Right lobe of liver (tissue), 6 donors: ENCODE data around the gene DUOX2. TPM values are rescaled to one million over a fixed set of nuclear protein-coding genes. Genes with fewer than 3 reads are reported as not detected.

Source experiments
- ATAC-seq, 4 donors: fragments of 200-7000 bp; cut with Tn5 transposase; one replicate each; pipeline ENCODE4 v1.9.1; 2020; ENCODE audit warnings: mild to moderate bottlenecking in 4 of 4, moderate library complexity in 4 of 4
- DNase-seq, 3 donors: peaks; one replicate each; pipeline ENCODE4 v3.0.0-alpha.2; 2020
- H3K27ac ChIP-seq, 3 donors: fragments of 200-600 bp; one replicate each; pipeline ENCODE4 v1.8.0; 2022
- H3K27me3 ChIP-seq, 2 donors: fragments of 200-600 bp; one replicate each; pipeline ENCODE4 v1.8.0; 2022
- H3K36me3 ChIP-seq, 4 donors: fragments of 200-600 bp; sonication (generic) in 1 of 4; one replicate each; pipeline versions ENCODE4 v1.5.1 to v1.8.0; 2017 to 2022; ENCODE audit warnings: control low read depth in 1 of 4
- H3K4me1 ChIP-seq, 4 donors: fragments of 200-600 bp; sonication (generic) in 1 of 4; one replicate each; pipeline versions ENCODE4 v1.5.1 to v1.8.0; 2017 to 2022; ENCODE audit warnings: control low read depth in 1 of 4
- H3K4me3 ChIP-seq, 3 donors: fragments of 200-600 bp; one replicate each; pipeline ENCODE4 v1.8.0; 2022
- H3K9me3 ChIP-seq, 4 donors: fragments of 200-600 bp; sonication (generic) in 1 of 4; one replicate each; pipeline versions ENCODE4 v1.5.1 to v1.8.0; 2017 to 2022; ENCODE audit warnings: control low read depth in 1 of 4
- POLR2A ChIP-seq: fragments of 450-650 bp; IDR thresholded peaks from one replicate; pipeline ENCODE4 v1.6.1; 2017; ENCODE audit warnings: antibody characterized with exemption, mild to moderate bottlenecking
- WGBS: methylation state at CpG from one replicate; pipeline ENCODE4 v1.1.6; 2018; ENCODE audit warnings: low coverage, low lambda C conversion rate; ENCODE audit not compliant: insufficient coverage; ENCODE audit errors: missing lambda C conversion rate; 5-methylcytosine and 5-hydroxymethylcytosine counted together
- intact Hi-C, 2 donors: fragments of 100-400 bp; cut with DNase I; formaldehyde crosslinking; loops; one replicate each; pipeline versions ENCODE4 v1.11.2 to v1.14.1; 2022
- total RNA-seq, 6 experiments: library from RNA; depleted of rRNA in 2 of 6; stranded (reverse); fragments of >200 nt in 2 of 6; fragmentation: NEBNext Ultra II Directional in 3 of 6; extraction: Animal tissue kit (Norgen Biotek cat#: 25700) in 3 of 6; gene quantifications; one replicate each; pipeline versions ENCODE4 v1.1.0 to v1.2.4, GENCODE V29; 2016 to 2023
- TF ChIP-seq, protein P1 (sequence below), 4 donors: fragments of 200-600 bp in 3 of 4; fragments of 450-650 bp in 1 of 4; IDR thresholded peaks; one replicate each; pipeline versions ENCODE4 v1.5.1 to v1.8.0; 2016 to 2022; ENCODE audit warnings: antibody characterized with exemption in 4 of 4, mild to moderate bottlenecking in 2 of 4
- donor health status: DM: no; HTN: yes; CAD: no.
- donor health status: DM: no; HTN: no; CAD: no.
- donor health status: DM: no; HTN: no; CAD: no.
- donor health status: DM: no; HTN: yes; CAD: no.
- donor health status: DM: no; HTN: yes; CAD: no.

The DUOX2 gene
- total RNA-seq, 6 experiments from 2014 or later, result 0.02 to 0.93 (median 0.25) TPM; not detected in 1

DNA sequence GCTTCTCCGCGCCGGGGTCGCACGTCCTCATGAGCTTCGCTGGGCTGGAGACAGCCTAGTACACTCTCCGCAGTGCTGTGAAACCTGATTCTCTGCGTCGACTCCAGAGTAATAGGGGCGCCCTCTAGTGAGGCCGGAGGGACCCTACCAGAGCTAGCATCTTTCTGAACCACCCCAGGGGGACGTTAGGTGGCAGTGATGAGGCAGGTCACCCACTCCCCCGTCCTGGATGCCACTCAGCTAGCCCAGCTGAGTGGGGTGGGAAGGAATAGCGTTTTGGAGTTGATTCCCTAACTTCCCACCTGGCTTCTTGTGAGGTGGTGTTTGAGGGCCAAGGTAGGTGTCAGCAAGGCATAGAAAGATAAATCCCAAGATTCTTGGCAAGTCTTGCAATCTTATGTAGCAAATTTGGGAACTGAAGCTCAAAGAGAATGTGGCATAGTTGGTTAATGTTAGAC, 4.2 kb upstream of the DUOX2 start:
- Histone ChIP-seq H3K4me3 (peak overlapping the region in 2 of 3 donors; percentile 16 to 24), H3K27me3 (peaks cover 4 to 6% of the 10 kb centered on the region in 2 donors), H3K4me1 (peaks cover 0 to 13% (median 2%) of the 10 kb centered on the region in 4 donors), H3K27ac (no peak overlapping the region), H3K9me3 (no peaks in the 10 kb centered on the region), H3K36me3 (no peaks in the 10 kb centered on the region)
- TF ChIP-seq, protein P1, sequence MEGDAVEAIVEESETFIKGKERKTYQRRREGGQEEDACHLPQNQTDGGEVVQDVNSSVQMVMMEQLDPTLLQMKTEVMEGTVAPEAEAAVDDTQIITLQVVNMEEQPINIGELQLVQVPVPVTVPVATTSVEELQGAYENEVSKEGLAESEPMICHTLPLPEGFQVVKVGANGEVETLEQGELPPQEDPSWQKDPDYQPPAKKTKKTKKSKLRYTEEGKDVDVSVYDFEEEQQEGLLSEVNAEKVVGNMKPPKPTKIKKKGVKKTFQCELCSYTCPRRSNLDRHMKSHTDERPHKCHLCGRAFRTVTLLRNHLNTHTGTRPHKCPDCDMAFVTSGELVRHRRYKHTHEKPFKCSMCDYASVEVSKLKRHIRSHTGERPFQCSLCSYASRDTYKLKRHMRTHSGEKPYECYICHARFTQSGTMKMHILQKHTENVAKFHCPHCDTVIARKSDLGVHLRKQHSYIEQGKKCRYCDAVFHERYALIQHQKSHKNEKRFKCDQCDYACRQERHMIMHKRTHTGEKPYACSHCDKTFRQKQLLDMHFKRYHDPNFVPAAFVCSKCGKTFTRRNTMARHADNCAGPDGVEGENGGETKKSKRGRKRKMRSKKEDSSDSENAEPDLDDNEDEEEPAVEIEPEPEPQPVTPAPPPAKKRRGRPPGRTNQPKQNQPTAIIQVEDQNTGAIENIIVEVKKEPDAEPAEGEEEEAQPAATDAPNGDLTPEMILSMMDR (IDR thresholded peaks at IDR 0.05), result peak; percentile 94 to 100 (median 99)
- TF ChIP-seq POLR2A, result no peak
- DNase-seq (peak; percentile 85 to 90 (median 89)), ATAC-seq (peak; percentile 95 to 99 (median 96))
- intact Hi-C loops, result loop anchor here (5.0 to 10.0 kb wide), 2 partner anchors 151 to 153 kb away; no protein-coding TSS in a partner anchor
- under 1% methylated on average over 13 of the region's 14 CpGs for WGBS

DNA sequence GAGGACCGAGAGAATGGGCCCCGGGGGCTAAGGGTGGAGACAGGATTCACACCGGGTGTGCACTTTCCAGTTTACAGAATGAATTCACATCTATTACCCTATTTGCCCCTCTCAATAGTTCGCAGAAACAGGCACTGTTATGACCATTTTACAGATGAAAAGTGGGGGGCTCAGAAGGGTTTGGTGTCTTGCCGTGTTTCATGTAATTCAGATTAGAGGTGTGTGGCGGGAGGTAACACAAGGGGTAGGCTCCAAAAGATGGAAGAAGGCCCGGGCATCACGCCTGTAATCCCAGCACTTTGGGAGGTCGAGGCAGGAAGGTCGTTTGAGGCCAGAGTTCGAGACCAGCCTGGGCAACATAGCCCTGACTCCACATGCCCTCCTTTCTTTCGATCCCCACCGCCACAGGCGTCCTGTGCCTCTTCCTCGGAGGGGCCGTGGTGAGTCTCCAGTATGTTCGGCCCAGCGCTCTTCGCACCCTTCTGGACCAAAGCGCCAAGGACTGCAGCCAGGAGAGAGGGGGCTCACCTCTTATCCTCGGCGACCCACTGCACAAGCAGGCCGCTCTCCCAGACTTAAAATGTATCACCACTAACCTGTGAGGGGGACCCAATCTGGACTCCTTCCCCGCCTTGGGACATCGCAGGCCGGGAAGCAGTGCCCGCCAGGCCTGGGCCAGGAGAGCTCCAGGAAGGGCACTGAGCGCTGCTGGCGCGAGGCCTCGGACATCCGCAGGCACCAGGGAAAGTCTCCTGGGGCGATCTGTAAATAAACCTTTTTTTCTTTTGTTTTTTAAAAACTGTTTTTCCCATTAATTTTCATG, 3.5 kb upstream of the DUOX2 start:
- DNase-seq, result peak in 1 of 3 donors; percentile 42
- no peaks in the 10 kb centered on the region for H3K36me3 ChIP-seq
- intact Hi-C loops, result loop anchor here (5.0 to 10.0 kb wide), 2 partner anchors 150 to 153 kb away; no protein-coding TSS in a partner anchor
- ATAC-seq, result peak; percentile 19 to 41 (median 34)
- H3K4me1 ChIP-seq, result peaks cover 0 to 13% (median 2%) of the 10 kb centered on the region in 4 donors
- H3K27me3 ChIP-seq, result peaks cover 4 to 8% of the 10 kb centered on the region in 2 donors
- H3K27ac ChIP-seq, result no peak overlapping the region
- TF ChIP-seq, protein P1 (IDR thresholded peaks at IDR 0.05), result no peak
- no peak for TF ChIP-seq POLR2A
- 16% methylated on average over 16 of the region's 33 CpGs for WGBS
- no peaks in the 10 kb centered on the region for H3K9me3 ChIP-seq
- peak overlapping the region in 2 of 3 donors; percentile 16 to 24 for H3K4me3 ChIP-seq

DNA sequence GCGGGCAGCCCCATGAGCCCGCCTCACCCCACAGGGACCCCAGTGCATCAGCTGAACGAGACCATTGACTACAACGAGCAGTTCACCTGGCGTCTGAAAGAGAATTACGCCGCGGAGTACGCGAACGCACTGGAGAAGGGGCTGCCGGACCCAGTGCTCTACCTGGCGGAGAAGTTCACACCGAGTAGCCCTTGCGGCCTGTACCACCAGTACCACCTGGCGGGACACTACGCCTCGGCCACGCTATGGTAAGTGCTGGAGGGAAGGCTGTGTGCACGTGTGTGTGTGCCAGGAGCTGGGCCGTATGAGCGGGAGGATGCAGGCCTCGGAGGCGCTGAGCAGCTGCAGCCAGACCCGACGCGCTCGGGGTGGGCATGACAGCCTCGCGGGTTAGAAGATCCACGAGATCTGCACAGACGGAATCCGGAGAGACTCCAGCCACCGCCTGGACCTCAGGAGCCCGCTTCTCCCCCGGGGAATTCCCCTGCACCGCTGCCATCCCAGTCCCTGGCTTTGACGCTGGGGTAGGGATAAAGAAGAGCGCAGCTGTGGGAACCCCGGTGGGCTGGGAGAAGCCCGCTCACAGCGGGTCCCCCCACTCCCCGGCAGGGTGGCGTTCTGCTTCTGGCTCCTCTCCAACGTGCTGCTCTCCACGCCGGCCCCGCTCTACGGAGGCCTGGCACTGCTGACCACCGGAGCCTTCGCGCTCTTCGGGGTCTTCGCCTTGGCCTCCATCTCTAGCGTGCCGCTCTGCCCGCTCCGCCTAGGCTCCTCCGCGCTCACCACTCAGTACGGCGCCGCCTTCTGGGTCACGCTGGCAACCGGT, 2.7 kb upstream of the DUOX2 start:
- DNase-seq (no peak), ATAC-seq (peak in 1 of 4 donors; percentile 17)
- H3K27ac ChIP-seq, result no peak overlapping the region
- no peaks in the 10 kb centered on the region for H3K36me3 ChIP-seq
- intact Hi-C loops, result loop anchor here (5.0 to 10.0 kb wide), 2 partner anchors 149 to 152 kb away; no protein-coding TSS in a partner anchor
- peaks cover 0 to 13% (median 2%) of the 10 kb centered on the region in 4 donors for H3K4me1 ChIP-seq
- H3K4me3 ChIP-seq, result no peak overlapping the region
- 17% methylated on average over 23 of the region's 65 CpGs for WGBS
- peaks cover 4 to 13% of the 10 kb centered on the region in 2 donors for H3K27me3 ChIP-seq
- TF ChIP-seq, protein P1 (IDR thresholded peaks at IDR 0.05), result no peak
- no peaks in the 10 kb centered on the region for H3K9me3 ChIP-seq

DNA sequence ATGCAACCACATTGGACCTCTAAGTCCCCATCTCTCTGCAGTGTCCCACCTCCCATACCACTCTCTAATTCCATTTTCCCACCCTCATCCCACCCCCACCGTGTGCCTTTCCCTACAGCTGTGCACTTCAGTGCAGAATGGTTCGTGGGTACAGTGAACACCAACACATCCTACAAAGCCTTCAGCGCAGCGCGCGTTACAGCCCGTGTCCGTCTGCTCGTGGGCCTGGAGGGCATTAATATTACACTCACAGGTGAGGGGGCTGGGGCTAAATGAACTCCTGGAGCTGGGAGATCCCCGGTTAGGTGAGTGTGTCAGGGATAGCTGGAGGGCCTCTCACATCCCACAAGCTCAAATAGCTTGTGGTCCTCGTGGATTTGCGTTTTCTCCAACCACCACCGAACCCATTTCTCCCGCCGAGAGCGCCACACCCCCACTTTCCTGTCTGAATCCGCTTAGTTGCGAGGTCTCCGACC, 2.1 kb upstream of the DUOX2 start:
- ATAC-seq (no peak), DNase-seq (no peak)
- Histone ChIP-seq H3K27ac (no peak overlapping the region), H3K9me3 (no peaks in the 10 kb centered on the region), H3K36me3 (no peaks in the 10 kb centered on the region), H3K27me3 (peaks cover 4 to 13% of the 10 kb centered on the region in 2 donors), H3K4me1 (peaks cover 0 to 13% (median 2%) of the 10 kb centered on the region in 4 donors), H3K4me3 (no peak overlapping the region)
- WGBS, result 21% methylated on average over 13 of the region's 19 CpGs
- TF ChIP-seq POLR2A, result no peak
- TF ChIP-seq, protein P1 (IDR thresholded peaks at IDR 0.05), result no peak
- intact Hi-C loops, result loop anchor here (5.0 to 10.0 kb wide), 2 partner anchors 149 to 151 kb away; no protein-coding TSS in a partner anchor
